Limb (tissue), 2 donors: ENCODE results near the gene MACROD2.

Experiments
- DNase-seq, 2 donors: peaks; one replicate each; pipeline ENCODE4 v3.0.0-alpha.2; 2016; ENCODE audit errors: extremely low spot score in 2 of 2

Gene MACROD2

DNA sequence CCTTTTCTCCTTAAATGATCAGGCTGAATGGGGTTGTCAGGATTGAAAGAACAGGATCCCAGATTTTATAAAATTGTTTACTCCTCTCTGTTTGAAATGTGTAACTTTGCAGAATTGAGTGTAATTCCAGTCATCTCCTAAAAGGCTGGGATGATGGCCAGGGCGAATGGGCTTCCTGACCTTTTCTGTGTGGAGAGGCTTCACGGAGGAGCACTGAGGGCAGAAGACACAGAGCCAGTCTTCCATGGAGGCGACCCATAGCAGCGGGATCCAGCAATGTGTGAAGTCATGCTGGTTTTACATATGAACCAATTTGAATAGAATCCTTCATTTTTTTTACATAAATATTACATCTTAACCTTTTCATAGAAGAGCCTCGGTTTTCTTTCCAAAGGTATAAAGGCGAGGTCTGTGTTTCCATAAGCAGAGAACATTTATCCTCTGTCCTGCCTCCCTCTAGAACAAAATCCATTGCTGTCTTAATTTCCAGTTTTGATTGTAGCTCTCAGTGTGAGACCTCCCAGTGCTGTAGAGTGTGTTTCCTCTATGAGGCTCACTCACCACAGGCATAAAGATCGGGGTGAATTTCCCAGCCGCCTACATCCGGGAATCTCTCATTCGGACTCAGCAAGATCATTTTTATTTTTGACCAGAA is 711.8 kb downstream of the MACROD2 start:
- no peak for DNase-seq

DNA sequence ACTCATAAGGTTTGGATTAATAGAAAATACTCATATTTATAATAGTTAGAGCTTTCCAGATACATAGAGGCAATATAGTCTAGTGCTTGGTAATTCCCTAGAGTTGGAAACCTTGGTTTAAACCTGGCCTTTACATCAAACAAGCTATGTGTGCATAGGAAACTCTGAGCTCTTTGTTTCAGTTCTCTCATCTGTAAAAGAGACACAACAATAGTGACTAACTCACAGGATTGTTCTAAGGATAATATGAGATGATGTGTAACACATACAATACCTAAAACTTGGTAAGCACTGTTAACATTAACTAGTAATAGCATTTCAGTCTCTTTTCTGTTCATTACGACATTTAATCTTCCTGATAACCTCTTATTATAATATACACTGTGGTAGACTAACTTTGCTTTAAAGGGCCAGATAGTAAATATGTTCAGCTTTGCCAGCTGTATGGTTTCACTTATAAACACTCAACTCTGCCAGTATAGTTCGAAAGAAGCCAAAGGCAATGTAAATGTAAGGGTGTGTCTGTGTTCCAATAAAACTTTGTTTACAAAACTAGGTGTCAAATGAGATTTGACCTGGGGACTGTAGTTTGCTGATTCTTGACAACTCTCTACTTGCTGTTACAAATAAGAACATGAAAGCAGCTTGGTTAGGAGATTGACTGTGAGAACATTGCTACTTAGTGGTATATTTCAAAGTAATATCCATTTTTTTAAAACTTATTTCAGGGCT is 712.7 kb downstream of the MACROD2 start:
- no peak for DNase-seq

DNA sequence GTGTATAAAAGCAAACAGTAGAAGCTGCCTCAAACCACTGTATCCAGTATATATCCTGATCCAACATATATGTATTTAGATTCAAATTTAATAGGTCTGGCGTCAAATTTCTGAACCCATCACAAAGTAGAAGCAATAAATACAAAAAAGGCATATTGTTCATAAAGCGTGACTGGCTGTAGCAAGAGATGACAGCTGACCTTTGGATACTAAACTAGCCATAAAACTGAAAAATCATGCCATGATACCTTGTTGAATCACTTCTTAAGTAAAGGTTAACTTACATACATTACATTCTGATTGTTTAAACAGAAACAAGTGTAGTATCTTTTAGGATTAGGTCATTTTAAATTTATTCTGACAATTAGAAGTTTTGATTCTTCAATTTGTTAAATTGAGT is 714.1 kb downstream of the MACROD2 start:
- DNase-seq, result no peak

DNA sequence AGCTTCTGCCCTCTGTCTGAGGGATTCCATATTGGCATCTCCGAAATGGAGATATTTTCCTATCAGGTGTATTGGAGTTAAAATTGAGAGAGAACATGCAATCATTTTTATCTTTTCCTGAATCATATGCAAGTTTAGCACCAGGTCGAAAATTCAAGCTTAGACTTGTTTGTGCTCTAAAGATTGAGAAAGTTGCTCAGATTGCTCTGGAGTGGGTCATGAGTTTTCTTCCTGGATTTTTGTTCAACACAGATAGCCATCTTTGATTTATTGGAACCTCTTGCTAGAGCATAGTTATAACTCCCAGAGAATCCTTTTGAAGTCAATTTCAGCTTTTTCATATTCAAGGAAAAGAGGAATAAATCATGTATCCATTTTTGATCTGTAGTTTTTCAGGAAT is 715.6 kb downstream of the MACROD2 start:
- no peak for DNase-seq

DNA sequence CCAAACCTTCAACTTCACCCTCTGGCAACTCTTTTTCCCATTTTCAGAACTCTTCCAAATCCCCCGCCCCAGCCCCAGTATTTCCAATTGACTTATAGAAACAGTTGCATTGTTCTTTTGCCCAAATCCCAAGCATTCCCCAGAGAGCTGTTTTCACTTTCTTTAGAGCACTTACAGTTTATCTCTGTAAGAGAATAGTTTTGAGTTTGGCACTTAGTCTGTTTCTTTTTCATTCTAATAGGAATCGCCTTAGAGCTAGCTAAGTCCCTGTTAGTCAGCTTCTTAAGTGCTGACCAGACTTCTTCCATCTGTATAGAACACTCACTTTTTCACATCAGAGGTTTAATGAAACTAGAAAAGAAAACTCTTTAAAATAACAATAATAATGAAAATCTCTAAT is 716.3 kb downstream of the MACROD2 start:
- no peak for DNase-seq

DNA sequence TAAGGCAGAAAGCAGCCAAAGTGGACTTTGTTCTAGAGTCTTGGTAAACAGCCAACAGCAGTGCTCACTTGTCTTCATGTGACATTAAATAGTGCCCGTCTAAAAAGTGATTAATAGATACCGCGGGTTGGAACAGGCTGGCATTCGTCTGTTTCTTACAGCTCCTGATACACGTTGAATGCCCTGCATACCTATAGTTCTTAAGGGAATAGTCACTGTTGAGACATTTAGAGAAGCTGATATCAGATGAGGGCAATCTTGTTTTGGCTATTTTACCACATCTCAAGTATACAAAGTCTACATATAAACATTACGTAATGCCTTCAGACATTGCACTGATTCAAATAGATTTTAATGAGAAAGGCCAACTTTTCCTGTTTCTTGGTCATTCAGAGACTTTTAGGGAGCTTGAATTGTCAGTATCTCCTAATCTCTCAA is 717.0 kb downstream of the MACROD2 start:
- DNase-seq, result no peak

DNA sequence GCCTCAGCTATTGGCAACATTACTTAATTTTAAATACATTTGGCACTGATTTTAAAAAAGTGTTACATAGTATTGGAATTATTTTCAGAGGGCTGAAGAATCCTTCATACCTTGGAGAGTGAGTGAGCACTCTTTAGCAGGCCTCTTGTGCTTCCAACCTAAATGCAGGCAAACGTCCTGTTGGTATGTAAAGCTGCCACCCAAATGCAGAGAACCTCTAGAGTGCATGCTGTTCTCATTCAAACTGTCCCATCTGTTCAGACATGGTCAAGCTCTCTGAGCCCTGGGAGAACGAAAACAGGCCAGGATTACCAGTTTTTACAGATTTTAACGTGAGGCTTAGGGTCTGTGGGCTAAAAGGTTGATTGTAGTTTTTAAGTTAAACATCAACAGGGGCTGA is 720.1 kb downstream of the MACROD2 start:
- DNase-seq, result no peak

DNA sequence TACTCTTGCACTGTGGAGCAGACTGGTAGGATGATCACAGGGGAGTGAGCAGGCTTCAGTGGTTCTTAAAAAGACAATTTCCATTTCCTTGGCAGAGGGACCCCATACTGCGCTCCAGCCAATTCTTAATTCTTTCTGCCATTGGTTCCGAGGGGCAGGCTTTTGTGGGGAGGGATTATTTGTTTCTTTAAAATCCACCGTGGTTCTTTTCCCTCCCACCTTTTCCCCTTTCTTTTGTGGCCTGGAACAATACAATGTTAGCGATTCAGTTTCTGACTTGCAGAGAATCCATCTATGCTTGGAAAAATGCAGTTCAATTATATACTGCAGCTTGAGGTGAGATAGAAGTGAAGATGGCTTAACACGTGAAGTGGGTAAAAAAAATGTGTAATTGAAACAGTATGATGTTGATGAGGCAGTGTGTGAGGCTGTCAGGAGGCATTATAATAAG is 721.1 kb downstream of the MACROD2 start:
- DNase-seq, result no peak

DNA sequence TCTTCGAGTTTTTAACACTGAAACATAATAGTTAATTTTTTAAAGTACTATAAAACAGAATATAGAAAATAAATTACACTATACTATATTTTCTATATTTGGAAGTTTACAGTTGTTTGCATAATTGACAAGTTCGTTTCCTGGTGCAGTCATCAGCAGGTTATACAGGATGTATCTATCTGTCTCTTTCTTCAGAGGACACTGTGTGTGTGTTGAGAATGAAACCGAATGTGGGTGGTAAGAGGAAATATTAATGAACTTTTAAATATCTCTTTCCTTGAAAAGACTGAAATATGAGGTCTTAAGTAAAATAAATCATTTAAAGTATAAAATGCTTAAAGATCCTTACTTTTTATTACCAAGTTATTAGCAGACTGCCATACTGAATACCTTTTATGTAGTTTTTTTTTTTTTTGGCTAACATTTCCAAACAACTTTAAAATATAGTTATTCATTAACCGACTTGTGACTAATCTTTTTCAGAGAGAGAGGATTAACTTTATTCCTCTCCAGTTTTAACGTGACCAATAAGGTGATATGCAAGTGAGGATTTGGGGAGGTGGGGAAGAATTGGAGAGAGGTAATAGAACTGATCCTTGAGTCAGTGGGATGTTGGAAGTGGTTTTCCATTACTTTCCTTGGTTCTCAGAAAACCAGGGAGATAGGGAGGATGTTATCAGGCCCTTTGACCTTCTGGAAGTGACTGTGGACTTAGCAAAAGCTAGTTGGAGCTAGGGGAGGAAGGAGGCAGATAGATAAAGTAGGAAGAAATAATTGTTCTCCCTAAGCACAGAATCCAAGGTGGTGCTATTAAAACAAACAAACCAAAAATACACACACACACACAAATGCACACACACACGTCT is 722.1 kb downstream of the MACROD2 start:
- DNase-seq, result no peak

DNA sequence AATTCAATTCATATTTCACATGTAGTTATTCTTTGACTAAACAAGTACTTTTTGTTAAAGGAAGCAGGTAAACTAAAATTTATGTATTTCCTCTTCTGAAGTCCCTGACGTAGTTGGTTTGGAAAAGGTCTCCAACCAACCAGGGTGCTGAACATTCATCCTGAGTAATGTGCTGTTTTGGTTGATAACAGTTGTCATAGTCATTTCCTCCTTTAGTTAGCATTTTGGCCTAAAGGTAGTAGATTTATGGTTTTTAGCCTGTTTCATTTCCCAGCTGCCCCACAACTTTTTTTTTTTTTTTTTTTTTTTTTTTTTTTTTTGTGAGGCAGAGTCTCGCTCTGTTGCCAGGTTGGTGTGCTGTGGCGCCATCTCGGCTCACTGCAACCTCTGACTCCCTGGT is 724.9 kb downstream of the MACROD2 start:
- no peak for DNase-seq

DNA sequence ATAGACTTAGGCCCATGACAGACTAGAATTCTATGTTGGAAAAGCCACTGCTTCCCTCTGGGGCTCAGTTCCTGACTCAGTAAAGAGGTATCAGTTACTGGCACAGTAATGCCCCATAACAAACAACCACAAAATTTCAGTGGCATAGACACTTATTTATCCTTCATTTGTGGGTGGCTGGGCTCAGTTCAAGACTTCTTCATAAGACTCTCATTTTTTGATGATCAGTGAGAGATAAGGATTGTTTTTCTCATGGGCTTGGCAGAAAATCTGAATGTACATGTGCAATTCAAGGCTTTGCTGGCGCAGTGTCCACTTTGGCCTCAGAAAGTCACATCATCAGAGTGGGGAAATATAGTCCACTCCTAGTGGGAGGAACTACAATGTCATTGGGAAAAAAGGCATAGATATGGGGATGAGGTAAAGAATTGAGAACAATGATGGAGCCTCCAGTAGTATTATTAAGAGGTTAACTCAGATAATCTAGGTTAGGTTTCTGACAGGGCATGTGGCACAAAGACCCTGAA is 726.7 kb downstream of the MACROD2 start:
- no peak for DNase-seq

DNA sequence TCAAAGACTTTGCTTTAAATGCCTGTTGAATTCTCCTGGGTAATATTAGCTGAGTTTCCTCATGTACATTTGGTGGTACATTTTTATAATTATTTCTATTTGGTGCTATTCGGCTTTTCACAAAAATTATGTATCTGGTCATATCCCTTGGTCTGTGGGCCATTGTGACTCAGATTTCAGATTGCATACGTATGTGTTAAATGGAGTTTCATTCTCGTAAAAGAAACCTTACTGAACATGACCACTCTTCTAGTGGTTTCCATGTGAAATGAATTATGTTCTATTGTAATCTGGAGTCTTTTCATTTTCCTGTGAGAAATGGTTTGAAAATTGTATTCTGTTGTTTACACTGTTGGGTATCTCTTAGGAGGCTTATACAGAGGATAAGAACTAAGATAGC is 728.3 kb downstream of the MACROD2 start:
- DNase-seq, result no peak

DNA sequence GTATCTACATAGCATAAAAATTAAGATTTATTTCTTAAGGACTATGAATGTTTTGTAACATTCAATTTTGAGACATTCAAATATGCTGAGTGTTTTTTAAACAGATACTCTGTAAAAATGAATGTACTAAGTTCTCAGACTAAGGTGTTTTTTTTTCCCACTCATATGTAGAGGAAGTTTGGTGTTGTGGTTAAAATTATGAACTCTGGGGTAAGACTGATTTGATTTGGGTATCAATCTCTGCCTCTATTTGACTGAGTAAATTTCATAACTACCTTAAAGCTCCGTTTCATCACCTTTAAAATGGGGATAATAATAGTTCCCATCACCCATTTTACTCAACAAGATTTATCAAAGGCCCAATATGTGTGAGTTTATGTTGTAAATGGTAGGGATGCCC is 728.7 kb downstream of the MACROD2 start:
- DNase-seq, result no peak

DNA sequence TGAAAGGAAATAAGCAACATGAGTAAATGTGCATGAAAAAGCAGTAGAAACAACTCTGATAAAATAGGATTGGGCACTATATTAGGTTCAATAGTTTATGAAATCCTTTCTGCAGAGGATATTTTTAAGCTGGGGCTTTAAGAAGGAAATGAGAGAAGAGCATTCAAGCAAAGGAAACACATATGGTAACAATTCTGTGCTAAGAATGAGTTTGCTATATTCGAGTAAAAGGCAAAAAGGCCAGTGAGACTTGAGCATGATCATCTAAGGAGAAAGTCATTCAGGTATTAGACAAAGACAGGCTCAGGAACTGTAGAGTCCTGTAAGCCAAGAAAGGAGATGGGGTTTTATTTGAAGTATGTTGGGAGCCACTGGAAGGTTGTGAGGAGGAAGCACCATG is 729.2 kb downstream of the MACROD2 start:
- peak in 1 of 2 donors; percentile 58 for DNase-seq

DNA sequence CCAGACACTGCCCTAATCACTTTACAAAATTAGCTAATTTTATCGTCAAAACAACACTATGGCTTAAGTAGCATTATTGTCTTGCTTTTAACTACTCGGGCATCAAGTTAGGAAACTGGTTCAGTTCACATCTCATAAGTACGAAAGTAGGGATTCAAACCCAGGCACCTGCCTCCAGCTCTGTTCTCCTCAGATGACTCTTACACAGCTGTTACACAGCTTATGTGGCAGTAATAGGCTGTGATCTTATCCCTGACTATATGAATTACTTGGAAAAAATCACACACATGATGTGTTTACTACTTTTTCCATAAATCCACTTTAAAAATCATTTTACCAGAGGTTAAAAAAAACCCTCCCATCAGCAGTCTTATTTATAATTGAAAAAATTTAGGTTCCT is 731.3 kb downstream of the MACROD2 start:
- DNase-seq, result no peak

DNA sequence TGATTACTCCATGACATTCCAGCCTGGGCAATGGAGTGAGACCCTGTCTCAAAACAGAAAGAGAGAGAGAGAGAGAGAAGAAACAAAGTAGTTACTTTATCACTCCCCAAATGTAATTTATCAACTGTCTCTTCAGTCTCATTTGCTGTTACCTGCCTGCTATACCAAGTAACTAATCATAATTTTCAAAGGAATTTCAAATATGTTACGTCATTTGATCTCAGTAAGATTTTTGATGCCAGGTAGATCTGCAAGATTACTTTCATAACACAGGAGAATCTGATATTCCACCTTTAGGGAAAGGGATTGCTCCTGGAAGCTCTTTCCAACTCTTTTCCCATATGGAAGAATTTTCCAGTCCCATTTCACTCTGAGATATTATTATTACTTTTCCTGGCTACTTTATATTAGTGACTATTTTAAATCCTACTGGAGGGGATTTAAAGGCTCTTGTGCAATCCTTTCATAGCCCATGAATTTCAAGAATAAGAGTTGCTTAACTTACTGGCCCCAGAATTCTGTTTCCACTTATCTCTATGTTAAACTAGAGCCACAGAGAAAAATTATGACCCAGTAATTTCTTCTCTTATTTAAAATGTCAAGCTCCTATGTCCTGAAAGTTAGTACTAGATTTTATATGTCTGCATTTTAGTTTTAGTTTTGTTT is 732.3 kb downstream of the MACROD2 start:
- no peak for DNase-seq

DNA sequence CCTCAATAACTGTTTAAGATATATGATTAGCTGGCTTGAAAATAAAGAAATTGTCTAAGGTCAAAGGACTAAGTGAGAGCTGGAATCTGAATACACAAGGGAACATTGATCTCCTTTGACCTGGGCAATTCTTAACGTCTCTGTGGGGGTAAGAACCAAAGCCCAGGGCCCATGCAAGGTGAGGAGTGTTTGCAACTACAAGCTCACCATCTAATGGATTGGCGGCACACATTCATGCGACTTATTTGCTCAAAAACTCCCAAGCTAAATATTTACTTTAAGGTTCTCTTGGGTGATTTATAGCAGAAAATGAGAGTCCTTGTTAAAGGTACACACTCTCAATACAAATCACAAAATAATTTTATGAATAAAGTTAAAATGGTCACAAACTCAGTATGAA is 734.1 kb downstream of the MACROD2 start:
- DNase-seq, result no peak

DNA sequence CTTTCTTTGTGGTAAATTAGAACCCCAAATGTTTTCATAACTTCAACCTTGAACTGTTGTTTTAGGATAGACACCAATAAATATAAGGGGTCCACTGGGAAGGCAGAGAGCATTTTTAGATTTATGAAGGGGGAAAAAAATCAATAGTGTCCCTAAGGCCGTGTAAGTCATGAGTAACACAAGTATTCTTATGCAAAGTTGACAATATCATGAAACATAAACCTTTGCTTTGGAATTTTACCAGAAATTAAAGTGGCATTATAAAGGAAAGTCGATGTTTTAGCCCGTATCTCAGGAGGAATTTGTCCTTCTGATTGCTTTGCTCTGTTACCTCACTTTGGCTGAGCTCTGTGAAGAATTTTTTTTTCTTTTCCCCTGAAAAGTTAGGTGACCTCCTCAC is 737.0 kb downstream of the MACROD2 start:
- DNase-seq, result no peak

DNA sequence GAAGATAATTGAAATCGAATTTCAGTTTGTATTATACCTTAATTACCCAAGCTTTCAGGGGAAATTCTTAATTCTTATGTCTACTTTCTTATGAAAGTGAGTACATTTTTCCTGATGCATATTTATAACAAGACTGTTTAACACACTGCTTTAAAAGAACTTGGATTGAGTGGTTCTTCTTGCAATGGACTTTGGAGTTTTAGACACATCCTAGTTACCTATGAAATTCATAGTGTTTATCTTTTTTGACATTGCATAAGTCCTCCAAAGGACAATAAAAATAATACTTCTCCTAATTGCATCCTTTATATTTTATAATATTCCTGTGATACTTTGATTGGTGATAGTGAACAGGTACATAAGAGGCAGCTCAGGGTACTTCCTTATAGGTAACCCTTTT is 737.7 kb downstream of the MACROD2 start:
- no peak for DNase-seq

DNA sequence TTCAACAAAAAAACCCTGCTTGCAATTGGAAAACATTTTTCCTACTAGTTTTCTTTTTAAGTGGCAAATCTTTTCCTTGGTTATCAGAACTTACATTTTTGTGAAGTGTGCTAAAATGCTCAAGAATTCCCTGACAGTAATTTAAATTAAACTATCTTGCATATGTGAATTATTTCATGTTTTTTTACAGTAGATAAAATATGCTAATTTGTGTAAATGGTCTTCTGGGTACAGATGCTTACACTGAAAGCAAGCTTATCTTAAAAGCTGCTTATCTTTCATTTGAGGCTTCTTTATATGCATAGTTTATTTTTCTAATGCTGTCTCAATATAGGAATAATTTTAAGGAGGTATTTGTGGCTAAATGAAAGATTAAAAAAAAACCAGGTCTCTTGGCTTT is 745.1 kb downstream of the MACROD2 start:
- no peak for DNase-seq

DNA sequence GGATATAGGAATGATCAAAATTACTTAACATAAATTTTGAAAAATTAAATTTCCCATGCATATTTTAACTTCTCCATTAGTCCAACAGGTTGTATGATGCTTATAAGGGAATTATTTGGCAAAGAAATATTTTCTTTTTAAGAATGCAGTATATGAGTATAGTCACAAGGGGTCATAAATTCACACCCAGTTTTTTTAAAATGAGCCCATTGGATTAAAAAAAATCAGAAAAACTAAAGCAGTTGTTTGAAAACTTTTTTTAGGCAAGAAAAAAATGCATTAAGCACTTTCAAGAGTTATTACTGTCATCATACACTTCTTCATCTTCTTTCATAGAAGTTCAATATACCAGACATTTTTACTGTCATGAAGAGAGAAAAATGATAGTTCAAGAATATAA is 746.3 kb downstream of the MACROD2 start:
- DNase-seq, result no peak

DNA sequence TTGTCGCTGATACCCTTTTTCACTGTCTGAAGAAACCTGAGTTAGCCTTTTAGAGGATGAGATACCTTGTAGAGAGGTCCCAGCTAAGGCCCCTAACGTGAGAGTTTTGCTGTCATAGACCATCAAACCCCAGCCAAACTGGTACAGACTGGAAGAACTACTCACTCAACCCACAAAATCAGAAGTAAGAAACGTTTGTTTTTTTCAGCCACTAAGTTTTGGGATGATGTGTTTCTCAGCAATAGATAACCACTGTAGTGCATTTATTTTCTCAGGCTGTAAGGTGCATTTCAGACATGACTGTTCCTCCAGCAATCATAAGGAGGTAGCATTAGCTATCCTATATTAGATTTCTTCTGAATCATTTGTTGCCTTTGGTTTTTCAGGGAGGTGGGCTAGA is 749.4 kb downstream of the MACROD2 start:
- DNase-seq, result no peak
